Activated CD4-positive, CD25-positive, alpha-beta regulatory T cell treated with anti-CD3 and anti-CD28 coated beads, Interleukin-2, amount 50 U/mL, for 72 hours (primary cell): ENCODE measurements around the gene SLC6A17.

Experiments used
- DNase-seq: peaks from one replicate; pipeline ENCODE4 v3.0.0; 2021

The SLC6A17 gene

DNA sequence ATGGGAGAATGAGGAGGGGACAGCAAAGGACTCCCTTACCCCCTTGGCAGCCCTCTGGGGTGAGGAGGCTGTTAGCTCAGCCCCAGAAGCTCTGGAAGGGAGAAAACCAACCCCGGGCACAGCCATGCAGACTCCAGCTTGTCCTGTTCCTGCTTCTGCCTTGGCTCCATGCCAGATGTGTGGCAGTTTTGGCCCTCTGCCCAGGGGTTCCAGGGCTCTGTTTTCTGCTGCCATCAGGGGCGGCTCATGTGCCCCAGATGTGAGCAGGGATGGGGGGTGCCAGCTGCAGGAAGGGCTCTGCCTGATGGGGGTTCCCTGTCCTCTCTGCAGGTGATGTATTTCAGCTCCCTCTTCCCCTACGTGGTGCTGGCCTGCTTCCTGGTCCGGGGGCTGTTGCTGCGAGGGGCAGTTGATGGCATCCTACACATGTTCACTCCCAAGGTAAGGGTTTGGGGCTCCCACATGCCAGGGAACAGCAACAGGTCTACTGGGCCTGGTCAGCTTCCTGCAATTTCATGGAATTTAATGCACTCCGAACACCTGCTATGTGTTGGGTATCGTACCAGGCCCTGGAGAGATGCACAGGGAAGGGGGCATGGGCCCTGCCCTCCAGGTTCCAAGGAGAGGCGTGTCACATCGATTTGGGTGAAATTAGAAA, 26.1 kb downstream of the SLC6A17 start:
- no peak for DNase-seq

DNA sequence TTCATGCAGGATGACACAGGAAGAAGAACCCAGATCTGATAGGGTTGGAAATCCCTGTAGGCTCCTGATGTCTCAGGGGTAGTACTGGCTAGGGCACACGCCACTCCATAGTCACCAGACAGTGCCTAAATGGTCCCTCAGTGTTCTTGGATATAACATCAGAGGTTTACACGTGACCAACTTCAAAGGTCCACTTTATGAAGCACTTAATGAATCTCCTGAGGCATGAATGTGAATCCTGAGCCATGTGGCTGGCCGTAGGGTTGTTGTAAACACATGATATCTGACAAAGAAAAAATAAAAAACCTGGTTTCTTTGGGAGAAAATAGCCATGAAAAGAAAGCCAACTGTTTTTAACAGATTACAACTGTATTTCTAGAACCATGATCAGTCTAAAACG, 27.5 kb downstream of the SLC6A17 start:
- DNase-seq: no peak

DNA sequence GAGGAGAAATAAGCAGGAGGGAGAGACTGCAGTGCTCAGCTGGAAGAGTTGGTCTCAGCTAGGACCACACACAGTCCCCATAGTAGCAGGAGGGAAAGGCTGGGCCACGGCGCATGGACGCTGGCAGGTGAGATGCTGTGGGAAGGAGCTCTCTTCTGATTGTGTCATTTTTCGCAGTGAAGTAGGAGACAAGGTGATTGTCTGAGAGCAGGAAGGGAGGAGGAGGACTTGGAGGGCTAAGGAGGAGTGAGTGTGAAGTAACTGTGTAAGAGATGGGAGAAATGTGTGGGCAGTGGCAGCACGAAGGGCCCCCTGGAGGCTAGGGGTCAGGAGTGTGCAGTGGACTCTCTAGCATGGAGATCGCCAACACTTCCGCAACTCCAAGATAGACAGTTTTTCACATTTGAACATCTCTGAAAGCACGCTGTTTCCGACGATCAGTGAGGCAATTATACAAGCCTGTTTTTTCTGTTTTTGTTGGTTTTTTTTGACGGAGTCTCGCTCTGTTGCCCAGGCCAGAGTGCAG, 33.4 kb downstream of the SLC6A17 start:
- no peak for DNase-seq

DNA sequence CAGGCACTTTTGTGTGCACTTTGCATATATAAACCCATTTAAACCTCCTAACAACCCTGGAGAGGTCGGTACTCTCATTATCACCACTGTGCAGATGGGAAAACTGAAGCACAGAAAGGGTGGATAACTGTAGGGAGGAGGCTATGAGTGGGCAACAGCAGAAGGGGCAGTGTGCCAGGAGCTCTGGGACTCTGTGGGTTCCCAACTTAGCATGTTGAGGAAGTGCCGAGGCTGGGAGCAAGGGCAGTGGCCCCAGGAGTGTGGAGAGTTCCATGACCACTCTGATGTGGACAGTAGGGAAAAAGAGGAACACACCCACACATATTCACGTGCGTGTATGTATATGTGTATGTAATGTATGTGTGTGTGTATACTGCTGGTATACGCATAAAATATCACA, 34.2 kb downstream of the SLC6A17 start:
- no peak for DNase-seq

DNA sequence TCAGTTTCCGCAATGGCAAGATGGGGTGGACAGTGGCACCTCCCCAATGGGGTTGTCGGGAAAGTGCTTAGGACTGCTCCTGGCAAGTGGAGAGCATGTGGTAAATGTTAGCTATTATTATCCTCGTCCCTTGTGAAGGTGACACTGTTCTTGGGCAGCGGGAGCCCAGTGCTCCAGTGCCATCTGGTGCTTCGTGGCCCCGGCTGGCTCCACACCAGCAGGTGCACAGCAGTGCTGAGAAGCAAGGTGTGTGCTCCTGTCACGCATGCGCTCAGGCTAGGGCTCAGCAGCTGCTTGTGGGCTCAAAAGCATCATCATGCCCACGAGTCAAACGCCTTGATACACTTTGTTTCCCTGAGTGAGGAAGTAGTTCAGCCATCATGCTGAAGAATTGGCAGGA, 34.9 kb downstream of the SLC6A17 start:
- DNase-seq: no peak

DNA sequence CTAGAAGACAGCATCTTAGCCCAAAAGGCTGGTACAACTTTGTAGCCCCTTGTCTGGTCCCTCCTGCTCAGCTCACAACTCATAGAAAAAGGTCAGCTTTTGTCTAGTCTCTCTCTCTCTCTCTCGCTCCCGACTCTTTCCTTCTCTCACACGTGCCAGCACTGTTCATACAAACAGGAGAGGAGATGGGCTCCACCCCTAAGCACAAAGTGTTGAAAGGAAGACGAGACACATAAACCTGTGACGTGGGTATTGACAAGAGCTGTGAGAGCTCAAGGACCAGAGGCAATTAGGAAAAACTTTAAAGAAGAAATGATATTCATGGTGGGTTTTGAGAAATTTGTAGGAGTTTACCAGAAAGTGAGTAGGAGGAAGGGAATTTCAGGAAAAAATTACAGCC, 36.3 kb downstream of the SLC6A17 start:
- DNase-seq: no peak

DNA sequence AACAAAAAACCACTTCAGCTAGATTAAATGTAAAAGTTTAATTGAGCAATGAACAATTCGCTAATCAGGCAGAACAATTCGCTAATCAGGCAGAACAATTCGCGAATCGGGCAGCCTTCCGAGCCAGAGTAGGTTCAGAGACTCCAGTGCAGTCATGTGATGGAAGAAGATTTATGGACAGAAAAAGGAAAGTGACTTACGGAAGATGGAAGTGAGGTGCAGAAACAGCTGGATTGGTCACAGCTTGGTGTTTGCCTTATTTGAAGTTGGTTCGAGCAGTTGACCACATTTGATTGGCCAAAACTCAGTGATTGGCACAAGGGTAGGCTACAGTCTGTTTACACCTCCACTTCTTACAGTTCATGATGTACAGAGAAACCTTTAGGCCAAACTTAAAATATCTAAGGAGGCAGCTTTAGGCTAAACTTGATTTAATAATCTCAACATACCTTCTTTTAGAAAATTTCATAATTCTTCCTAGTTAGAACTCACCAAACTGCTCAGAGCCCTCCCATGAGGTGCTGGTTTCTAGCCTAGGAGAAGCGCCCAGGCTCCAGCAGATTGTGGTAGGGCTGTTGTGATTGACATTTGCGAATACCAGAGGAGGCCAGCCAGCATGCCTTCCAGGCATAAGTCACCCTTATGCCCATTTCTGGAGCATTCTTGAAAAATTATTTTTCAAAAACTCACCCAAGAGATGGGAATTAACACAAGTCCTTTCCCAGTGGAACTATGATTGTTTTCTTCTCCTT, 37.0 kb downstream of the SLC6A17 start:
- DNase-seq: no peak

DNA sequence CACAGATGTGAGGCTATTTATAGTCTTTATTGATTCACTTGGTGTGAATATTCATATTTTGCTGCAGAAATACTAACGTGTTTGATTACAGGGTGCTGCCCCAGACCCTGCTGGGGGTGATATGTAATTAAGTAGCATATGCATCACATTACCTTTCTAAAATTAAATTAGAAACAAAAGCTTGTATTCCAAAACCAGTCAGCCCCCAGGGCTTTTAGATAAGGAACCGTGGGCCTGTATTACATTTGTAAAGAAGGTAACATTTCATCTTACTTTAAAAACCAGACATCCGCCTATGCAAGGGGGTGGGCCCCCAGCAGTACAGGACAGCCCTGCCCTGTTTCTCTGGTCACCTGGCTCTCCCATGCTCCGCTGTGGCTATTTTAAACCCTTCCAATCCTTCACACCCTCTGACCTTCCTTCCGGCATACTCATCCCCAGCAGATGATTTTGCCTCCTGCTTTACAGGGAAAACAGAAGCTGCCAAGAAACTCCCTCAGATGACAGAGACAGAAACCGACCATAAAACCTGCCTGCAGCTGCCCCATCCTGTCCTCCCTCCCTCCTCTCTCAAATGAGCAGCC, 37.8 kb downstream of the SLC6A17 start:
- no peak for DNase-seq

DNA sequence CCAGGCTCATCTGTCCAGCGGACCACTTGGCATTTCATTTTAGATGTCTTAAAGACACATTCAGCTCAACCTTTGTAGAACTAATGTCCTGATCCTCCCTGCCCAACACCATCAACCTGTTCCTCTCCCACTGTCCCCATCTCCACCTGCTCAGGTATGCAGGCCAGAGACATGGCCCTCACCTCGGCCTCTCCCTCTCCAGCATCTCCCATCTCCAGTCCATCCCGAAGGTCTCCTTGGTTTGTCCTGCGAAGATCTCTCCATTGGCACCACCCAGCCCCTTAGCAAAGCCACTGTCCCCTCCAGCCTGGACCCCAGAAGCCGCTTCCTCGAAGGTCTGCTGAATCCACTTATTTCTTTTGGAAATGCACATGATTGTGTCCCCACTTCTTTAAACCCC, 38.9 kb downstream of the SLC6A17 start:
- no peak for DNase-seq

DNA sequence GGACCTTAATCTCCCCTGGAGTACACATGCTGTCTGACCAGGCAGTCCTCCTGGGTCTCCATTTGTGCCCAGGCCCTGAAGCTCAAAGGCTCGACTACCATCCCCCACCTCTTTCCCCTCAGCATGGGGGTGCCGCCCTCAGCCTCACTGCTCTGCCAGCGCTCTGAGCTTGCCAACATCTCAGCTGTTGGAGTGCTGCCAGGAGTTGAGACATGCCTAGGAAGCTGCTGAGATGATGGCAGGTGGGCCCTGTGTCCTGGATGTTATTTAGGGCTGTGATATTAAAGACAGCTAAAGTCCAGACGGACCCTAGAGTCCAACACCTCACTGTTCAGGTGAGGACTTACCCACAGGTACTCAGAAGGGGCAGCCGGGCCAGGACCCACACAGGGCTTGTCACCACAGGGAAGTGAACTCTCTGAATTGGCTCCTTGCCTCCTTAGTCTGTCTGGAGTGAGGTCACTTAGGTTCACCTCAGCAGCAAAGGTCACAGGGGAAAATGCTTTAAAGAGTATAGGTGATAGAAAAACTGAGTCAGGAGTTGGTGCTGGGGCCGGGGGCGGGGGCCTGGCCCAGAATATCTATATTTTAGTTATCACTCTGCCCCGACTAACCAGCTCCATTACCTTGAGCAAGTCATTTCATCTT, 40.1 kb downstream of the SLC6A17 start:
- DNase-seq: no peak

DNA sequence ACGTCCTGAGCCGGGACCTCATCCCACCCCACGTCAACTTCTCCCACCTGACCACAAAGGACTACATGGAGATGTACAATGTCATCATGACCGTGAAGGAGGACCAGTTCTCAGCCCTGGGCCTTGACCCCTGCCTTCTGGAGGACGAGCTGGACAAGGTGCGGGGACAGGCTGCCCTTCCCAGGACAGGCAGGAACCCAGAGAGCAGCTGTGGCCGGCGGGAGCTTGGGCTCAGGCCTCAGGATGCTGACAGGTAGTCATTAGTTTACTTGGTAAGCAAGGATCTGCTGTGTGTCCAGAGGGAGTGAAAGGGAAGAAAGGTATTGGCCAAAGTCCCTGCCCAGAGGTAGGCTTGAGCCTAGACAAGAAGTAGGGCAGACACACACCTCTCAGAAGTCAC, 42.2 kb downstream of the SLC6A17 start:
- DNase-seq: no peak

DNA sequence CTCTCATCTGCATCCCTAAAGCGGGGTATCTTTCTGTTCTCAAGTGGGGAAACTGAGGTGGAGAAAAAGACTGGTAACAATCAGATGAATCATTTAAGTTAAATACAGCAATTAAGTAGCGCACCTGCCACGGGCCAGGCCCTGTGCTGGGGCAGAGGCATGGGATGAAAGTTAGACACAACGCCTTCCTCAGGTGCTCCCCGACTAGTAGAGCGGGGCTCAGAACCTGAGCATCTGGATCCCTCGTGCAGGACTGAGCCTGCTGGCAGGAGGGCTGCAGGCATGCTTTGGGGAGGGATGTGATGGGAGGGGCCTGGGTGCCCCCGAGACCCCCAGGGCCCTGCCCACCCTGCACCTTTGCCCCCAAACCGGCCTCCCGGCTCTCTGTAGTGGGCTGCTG, 44.9 kb downstream of the SLC6A17 start:
- DNase-seq: no peak

DNA sequence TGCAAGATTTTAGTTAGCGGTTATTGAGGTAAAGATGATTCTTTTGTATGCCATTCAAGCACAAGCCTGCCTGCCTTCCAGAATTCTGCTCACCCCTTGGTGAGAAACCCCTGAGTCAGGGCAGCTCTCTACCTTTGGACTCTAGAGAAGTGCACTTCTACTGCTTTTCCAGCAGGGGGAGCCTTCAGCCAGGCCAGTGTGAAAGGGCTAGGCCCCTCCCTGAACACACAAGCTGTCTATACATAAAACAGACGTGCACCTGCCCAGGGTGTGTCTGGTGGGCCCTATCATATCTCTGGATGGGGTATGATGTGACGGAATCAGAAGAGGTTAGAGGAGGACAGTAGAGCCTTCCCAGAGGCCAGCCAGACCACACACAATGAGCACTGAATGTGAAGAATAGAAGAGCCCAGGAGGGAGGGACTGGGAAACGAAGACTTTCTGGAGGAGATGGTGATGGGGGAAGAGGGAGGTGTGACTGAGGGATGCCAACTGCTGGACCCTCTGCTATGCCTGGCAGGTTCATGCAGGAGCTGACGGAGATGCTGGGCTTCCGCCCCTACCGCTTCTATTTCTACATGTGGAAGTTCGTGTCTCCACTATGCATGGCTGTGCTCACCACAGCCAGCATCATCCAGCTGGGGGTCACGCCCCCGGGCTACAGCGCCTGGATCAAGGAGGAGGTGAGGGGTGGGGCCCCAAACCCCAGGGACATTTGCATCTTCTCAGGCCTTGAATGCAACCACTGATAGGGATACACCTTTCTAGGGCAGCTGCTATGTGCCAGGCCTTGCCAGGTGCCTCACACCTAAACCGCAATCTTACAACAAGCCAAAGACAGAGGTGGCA, 46.8 kb downstream of the SLC6A17 start:
- peak; percentile 43 for DNase-seq

DNA sequence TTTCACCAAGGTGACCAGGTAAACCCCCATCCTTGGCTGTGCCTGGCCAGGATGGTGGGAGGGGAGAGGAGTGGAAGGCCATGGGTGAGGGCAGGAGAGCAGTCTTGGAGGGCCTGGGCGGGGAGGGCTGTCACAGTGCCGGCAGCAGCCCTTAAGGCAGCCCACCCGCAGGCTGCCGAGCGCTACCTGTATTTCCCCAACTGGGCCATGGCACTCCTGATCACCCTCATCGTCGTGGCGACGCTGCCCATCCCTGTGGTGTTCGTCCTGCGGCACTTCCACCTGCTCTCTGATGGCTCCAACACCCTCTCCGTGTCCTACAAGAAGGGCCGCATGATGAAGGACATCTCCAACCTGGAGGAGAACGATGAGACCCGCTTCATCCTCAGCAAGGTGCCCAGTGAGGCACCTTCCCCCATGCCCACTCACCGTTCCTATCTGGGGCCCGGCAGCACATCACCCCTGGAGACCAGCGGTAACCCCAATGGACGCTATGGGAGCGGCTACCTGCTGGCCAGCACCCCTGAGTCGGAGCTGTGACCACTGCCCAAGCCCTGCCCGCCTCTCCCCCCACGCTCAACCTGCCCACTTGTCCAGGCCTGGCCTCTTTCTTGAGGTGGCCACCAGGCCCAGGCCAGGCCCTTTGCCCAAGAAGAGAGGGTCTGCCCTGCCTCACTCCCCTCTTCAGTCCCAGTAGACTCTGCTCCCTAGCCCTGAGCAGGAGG, 47.8 kb downstream of the SLC6A17 start:
- DNase-seq: no peak

DNA sequence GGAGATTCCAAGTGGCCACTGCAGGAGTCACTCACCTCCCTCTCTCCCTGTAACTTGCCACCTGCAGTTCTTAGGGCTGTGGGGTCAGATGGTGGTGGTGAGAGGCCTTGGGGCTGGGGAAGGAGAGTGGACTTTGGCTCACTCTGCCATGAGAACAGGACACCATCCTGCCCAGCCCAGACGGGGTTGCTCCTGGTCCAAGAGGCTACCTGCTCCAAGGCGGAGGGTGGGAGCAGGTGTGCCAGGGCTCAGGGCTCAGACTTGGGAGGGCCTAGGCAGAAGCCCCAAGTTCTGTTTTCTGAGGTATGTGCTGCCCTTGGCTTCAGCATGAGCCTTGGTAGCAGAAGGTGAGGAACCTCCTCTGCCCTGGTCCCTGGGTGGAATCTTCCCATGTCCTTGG, 48.5 kb downstream of the SLC6A17 start:
- DNase-seq: no peak

DNA sequence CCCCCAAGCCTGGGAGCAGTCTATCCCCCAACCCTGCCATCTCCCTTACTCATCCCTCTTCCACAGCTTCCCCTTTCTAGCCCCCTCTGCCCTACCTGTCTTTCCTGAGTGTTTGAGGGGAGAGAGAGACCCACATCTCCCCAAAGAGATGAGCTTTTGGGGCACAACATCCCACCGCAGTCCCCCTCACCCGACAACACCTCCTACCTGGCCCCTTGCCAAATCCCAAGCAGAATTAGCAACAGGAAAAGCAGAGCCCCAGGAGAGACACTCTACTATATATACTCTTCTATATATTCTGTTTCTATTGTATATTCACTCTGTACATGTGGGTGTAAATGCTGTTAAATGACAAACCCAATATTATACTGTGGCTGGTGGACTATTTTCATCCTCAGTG, 49.9 kb downstream of the SLC6A17 start:
- no peak for DNase-seq

DNA sequence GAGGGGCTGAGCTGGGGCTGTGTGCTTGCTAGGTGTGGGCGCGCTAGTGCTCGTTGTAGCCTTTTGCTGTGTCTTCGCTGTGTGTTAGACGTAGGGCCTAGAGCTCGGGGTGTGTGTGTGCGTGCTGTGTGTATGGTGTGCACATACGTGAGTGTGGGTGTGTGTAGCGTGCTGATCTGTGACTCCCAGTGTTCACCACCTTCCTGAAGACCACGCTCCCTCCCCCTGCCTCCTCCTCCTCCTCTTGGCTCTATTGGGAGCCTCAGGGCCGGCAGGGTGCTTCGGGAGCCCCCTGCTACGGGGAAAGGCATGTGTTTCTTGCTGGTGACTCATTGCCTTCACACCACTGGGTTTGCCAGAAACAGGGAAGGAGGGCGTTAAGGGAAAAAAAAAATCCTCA, 50.4 kb downstream of the SLC6A17 start:
- no peak for DNase-seq

DNA sequence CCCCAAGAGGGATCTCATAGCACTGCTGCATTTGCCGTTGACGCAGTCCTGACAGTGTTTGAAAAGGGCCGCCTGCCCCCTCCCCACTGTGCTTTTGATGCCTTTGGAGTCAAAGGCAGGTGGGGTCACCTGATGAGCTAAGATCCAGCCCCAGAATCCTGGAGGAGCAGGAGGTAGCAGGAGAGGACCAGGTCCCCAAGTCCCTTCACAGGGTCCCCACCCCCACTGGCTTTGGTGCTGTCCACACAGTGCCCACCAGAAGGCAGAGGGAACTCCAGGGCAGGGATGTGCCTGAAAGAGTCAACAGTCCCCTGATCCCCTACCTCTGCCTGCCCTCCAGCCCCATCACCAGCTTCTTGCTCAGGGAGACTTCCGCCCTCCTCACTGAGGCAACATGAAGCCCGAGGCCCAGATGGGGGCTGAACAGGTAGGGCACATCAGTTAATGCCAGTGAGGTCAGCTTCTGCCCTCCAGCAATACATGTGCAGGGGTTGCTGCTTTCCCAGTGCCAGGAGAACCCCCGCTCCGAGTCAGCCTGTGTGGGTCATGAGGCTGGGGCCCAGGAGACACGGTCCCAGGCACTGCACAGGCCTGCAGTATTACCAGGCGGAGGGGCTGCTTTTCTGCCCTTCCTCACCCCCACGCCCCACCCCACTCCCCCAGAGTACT, 51.0 kb downstream of the SLC6A17 start:
- DNase-seq: no peak

DNA sequence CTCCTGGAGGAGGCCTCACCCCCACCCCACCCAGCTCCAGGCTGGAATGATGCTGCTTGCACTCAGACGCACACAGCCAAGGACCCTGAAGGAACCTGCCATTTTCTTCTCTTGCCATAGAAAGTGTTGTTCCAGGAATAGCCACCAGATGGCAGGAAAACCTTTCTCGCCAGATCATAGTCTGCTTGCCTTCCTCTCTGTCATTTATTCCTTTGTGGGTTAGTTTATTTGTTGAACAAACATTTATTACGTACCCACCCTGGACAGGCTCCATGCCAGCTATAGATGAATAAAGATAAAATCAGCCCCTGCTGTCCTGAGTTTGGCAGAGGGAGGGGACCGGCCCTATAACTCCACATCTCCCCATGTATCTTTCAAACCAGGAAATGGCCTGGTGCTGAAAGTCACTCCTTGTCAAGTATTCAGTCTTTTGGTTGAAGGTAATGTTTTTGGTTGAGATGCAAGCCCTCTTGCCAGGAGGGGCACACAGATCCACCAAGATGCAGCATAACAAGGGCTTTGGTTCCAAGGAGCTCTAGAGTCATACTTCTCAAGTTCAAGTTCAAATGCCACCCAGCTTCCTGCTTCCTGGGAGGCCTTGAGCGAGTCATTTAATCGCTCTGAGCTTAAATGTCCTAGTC, 52.8 kb downstream of the SLC6A17 start:
- DNase-seq: peak; percentile 56

DNA sequence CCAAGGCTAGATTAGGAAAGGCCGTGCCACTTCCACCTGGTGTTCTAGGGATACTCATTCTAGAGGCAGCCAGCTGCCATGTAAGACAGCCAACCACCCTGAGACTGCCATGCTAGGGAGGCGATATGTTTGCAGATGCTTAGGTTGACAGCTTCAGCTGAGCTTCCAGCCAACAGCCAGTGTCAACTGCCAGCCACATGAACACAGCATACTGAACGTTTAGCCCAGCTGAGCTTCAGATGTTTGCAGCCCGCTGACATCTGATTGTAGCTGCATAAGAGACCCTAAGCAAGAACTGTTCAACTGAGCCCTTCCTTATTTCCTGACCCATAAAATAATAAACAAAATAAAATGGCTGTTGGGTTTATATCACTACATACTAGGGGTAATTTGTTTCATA, 54.9 kb downstream of the SLC6A17 start:
- no peak for DNase-seq

DNA sequence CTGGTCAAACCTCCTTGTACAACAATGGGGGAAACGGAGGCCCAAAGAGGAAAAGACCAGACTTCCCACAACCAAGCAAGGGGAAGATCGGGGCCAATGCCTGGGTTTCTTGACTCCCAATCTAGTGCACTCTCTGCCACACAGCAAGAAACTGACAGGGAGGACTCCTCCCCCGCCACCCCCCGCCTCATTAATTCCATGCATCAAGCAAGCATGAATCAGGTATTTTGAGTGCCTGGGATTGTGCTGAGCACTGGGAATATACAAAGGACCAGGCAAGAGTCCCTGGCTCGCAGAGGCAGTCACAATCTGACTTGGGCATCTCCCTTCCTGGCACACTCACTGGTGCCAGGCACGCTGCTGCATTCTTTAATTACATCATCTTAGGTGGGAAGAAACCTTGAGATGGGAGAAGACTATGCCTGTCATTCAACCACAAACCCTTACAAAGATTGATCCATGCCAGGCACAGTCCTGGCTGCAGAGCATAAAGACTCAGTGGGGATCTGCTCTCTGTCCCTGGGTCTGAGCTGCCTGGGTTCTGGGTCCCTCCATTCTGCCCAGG, 55.4 kb downstream of the SLC6A17 start:
- no peak for DNase-seq
